WTC11 (cell line): ENCODE results near the gene SCN4B. TPM values are rescaled to one million over a fixed set of nuclear protein-coding genes. Genes with fewer than 3 reads are reported as not detected.

Source experiments
- ATAC-seq: fragments of 200-7000 bp; cut with Tn5 transposase; 2 replicates; pipeline ENCODE4 v1.10.0; 2021; ENCODE audit warnings: mild to moderate bottlenecking, moderate library complexity
- CTCF ChIA-PET: fragments of 300-600 bp; sonication (Branson Sonifier 250); formaldehyde crosslinking; loops from one replicate; lab custom pipeline; 2021; ENCODE audit warnings: antibody characterized with exemption; lab: Charles Lee
- POLR2A ChIA-PET: fragments of 350-600 bp; sonication (Branson Sonifier 250); formaldehyde crosslinking; loops from one replicate; lab custom pipeline; 2021; ENCODE audit warnings: antibody characterized with exemption; lab: Charles Lee
- DNase-seq: peaks from one replicate; pipeline ENCODE4 v3.0.0; 2021; ENCODE audit warnings: low spot score
- H3K27ac Mint-ChIP-seq: 2 replicates; pipeline ENCODE4 v1.8.0; 2021; ENCODE audit warnings: mixed read lengths
- H3K27me3 Mint-ChIP-seq: 2 replicates; pipeline ENCODE4 v1.8.0; 2021; ENCODE audit warnings: low read depth, mild to moderate bottlenecking, moderate library complexity, mixed read lengths
- H3K36me3 Mint-ChIP-seq: 2 replicates; pipeline ENCODE4 v1.8.0; 2021; ENCODE audit warnings: mixed read lengths
- H3K4me1 Mint-ChIP-seq: 2 replicates; pipeline ENCODE4 v1.8.0; 2022; ENCODE audit warnings: mixed read lengths
- H3K4me3 Mint-ChIP-seq: 2 replicates; pipeline ENCODE4 v1.8.0; 2021; ENCODE audit warnings: mild to moderate bottlenecking, moderate library complexity, mixed read lengths
- H3K9me3 Mint-ChIP-seq: 2 replicates; pipeline ENCODE4 v1.8.0; 2021; ENCODE audit warnings: mixed read lengths
- ATF1 ChIP-seq: sonication (generic); formaldehyde crosslinking; IDR thresholded peaks from 2 replicates; pipeline ENCODE4 v1.8.1; 2023; ENCODE audit warnings: mild to moderate bottlenecking, moderate library complexity, missing genetic modification reagents
- CREB1 ChIP-seq: sonication (generic); formaldehyde crosslinking; IDR thresholded peaks from 2 replicates; pipeline ENCODE4 v1.8.0; 2023; ENCODE audit warnings: mild to moderate bottlenecking, missing genetic modification reagents
- FOXP4 ChIP-seq: sonication (generic); formaldehyde crosslinking; IDR thresholded peaks from 2 replicates; pipeline ENCODE4 v1.8.0; 2022; ENCODE audit warnings: mild to moderate bottlenecking, missing genetic modification reagents
- GABPB1 ChIP-seq: sonication (generic); formaldehyde crosslinking; IDR thresholded peaks from 2 replicates; pipeline ENCODE4 v1.8.1; 2023; ENCODE audit warnings: mild to moderate bottlenecking, missing genetic modification reagents
- MXD4 ChIP-seq: fragments of 250-450 bp; sonication (Bioruptor Pico); IDR thresholded peaks from 2 replicates; pipeline ENCODE4 v1.8.0; 2021; ENCODE audit warnings: mild to moderate bottlenecking, moderate library complexity, borderline replicate concordance
- PREB ChIP-seq: sonication (generic); formaldehyde crosslinking; IDR thresholded peaks from 2 replicates; pipeline ENCODE4 v1.8.1; 2022; ENCODE audit warnings: mild to moderate bottlenecking, missing genetic modification reagents, moderate library complexity, borderline replicate concordance
- RELA ChIP-seq: sonication (generic); formaldehyde crosslinking; IDR thresholded peaks from 2 replicates; pipeline ENCODE4 v1.8.1; 2022; ENCODE audit warnings: missing genetic modification reagents, mild to moderate bottlenecking, borderline replicate concordance
- SMAD3 ChIP-seq: sonication (generic); formaldehyde crosslinking; IDR thresholded peaks from 2 replicates; pipeline ENCODE4 v1.8.0; 2022; ENCODE audit warnings: missing genetic modification reagents, mild to moderate bottlenecking, borderline replicate concordance
- SOX15 ChIP-seq: fragments of 250-450 bp; sonication (Bioruptor Pico); IDR thresholded peaks from 2 replicates; pipeline ENCODE4 v1.9.0; 2021; ENCODE audit warnings: mild to moderate bottlenecking
- ZBTB21 ChIP-seq: sonication (generic); formaldehyde crosslinking; IDR thresholded peaks from 2 replicates; pipeline ENCODE4 v1.8.1; 2023; ENCODE audit warnings: mild to moderate bottlenecking, missing genetic modification reagents, borderline replicate concordance
- ZMAT4 ChIP-seq: fragments of 250-450 bp; sonication (Bioruptor Pico); IDR thresholded peaks from 2 replicates; pipeline ENCODE4 v1.9.0; 2021; ENCODE audit warnings: mild to moderate bottlenecking
- ZNF232 ChIP-seq: sonication (generic); formaldehyde crosslinking; IDR thresholded peaks from 2 replicates; pipeline ENCODE4 v1.8.0; 2022; ENCODE audit warnings: mild to moderate bottlenecking, missing genetic modification reagents
- ZNF263 ChIP-seq: sonication (generic); formaldehyde crosslinking; IDR thresholded peaks from 2 replicates; pipeline ENCODE4 v1.8.1; 2022; ENCODE audit warnings: low read depth, mild to moderate bottlenecking, moderate library complexity, missing genetic modification reagents
- ZNF317 ChIP-seq: sonication (generic); formaldehyde crosslinking; IDR thresholded peaks from 2 replicates; pipeline ENCODE4 v1.8.1; 2023; ENCODE audit warnings: low read depth, mild to moderate bottlenecking, moderate library complexity, missing genetic modification reagents, borderline replicate concordance
- ZNF416 ChIP-seq: fragments of 250-450 bp; sonication (Bioruptor Pico); IDR thresholded peaks from 2 replicates; pipeline ENCODE4 v1.9.0; 2021; ENCODE audit warnings: mild to moderate bottlenecking, inconsistent platforms
- ZNF671 ChIP-seq: fragments of 250-450 bp; sonication (Bioruptor Pico); IDR thresholded peaks from 2 replicates; pipeline ENCODE4 v1.8.0; 2021; ENCODE audit warnings: mild to moderate bottlenecking
- total RNA-seq: library from RNA; stranded (reverse); gene quantifications from 3 replicates; pipeline ENCODE4 v1.2.3, GENCODE V29; 2021
- TF ChIP-seq, protein P1 (sequence below): sonication (generic); formaldehyde crosslinking; IDR thresholded peaks from 2 replicates; pipeline ENCODE4 v1.8.0; 2023; ENCODE audit warnings: missing genetic modification reagents, mild to moderate bottlenecking, borderline replicate concordance
- TF ChIP-seq, protein P2 (sequence below): sonication (generic); formaldehyde crosslinking; IDR thresholded peaks from 2 replicates; pipeline ENCODE4 v1.8.1; 2022; ENCODE audit warnings: mild to moderate bottlenecking, moderate library complexity, missing genetic modification reagents
- TF ChIP-seq, protein P3 (sequence below): sonication (generic); formaldehyde crosslinking; IDR thresholded peaks from 2 replicates; pipeline ENCODE4 v1.8.1; 2022; ENCODE audit warnings: low read depth, missing genetic modification reagents, borderline replicate concordance

Gene SCN4B
- total RNA-seq, 1 experiment from 2014 or later = 4.4 TPM

GRCh38 chr11:118104491-118104890, 48.1 kb downstream of the SCN4B start (continued):
- TF ChIP-seq SOX15 (CRISPR knock-in tag) (no peak), RELA (CRISPR knock-in tag) (no peak), FOXP4 (no peak), GABPB1 (CRISPR knock-in tag) (no peak)
- TF ChIP-seq, protein P1, sequence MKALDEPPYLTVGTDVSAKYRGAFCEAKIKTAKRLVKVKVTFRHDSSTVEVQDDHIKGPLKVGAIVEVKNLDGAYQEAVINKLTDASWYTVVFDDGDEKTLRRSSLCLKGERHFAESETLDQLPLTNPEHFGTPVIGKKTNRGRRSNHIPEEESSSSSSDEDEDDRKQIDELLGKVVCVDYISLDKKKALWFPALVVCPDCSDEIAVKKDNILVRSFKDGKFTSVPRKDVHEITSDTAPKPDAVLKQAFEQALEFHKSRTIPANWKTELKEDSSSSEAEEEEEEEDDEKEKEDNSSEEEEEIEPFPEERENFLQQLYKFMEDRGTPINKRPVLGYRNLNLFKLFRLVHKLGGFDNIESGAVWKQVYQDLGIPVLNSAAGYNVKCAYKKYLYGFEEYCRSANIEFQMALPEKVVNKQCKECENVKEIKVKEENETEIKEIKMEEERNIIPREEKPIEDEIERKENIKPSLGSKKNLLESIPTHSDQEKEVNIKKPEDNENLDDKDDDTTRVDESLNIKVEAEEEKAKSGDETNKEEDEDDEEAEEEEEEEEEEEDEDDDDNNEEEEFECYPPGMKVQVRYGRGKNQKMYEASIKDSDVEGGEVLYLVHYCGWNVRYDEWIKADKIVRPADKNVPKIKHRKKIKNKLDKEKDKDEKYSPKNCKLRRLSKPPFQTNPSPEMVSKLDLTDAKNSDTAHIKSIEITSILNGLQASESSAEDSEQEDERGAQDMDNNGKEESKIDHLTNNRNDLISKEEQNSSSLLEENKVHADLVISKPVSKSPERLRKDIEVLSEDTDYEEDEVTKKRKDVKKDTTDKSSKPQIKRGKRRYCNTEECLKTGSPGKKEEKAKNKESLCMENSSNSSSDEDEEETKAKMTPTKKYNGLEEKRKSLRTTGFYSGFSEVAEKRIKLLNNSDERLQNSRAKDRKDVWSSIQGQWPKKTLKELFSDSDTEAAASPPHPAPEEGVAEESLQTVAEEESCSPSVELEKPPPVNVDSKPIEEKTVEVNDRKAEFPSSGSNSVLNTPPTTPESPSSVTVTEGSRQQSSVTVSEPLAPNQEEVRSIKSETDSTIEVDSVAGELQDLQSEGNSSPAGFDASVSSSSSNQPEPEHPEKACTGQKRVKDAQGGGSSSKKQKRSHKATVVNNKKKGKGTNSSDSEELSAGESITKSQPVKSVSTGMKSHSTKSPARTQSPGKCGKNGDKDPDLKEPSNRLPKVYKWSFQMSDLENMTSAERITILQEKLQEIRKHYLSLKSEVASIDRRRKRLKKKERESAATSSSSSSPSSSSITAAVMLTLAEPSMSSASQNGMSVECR (CRISPR knock-in tag) = no peak
- TF ChIP-seq, all 79 proteins: peak for 0

DNA sequence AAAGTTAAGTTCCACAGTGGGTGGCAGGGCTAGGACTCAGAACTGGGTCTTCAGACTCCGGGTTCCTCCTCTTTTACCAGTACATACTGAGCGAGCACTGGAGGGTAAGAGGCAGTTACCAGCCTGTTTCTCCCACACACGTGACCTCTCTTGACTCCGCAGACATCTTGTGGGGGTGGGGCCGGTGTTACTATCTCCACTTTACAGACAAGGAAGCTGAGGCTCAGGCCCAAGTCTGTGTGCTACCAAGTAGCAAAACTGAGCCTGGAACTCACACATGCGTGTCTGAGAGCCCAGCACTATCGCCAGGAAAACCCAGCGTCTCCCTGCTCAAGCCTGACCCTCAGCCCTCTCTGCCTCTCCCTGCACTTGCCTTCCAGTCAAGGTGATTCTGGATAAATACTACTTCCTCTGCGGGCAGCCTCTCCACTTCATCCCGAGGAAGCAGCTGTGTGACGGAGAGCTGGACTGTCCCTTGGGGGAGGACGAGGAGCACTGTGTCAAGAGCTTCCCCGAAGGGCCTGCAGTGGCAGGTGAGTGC, 49.8 kb downstream of the SCN4B start:
- no peak for TF ChIP-seq ZNF232 (CRISPR knock-in tag)
- no peak for TF ChIP-seq ZMAT4 (CRISPR knock-in tag)
- no peak for TF ChIP-seq MXD4 (CRISPR knock-in tag)
- no peak for TF ChIP-seq ZNF671 (CRISPR knock-in tag)
- TF ChIP-seq ZNF263 (CRISPR knock-in tag) = no peak
- TF ChIP-seq, protein P2, sequence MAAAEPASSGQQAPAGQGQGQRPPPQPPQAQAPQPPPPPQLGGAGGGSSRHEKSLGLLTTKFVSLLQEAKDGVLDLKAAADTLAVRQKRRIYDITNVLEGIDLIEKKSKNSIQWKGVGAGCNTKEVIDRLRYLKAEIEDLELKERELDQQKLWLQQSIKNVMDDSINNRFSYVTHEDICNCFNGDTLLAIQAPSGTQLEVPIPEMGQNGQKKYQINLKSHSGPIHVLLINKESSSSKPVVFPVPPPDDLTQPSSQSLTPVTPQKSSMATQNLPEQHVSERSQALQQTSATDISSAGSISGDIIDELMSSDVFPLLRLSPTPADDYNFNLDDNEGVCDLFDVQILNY (CRISPR knock-in tag) = no peak
- TF ChIP-seq, protein P3, sequence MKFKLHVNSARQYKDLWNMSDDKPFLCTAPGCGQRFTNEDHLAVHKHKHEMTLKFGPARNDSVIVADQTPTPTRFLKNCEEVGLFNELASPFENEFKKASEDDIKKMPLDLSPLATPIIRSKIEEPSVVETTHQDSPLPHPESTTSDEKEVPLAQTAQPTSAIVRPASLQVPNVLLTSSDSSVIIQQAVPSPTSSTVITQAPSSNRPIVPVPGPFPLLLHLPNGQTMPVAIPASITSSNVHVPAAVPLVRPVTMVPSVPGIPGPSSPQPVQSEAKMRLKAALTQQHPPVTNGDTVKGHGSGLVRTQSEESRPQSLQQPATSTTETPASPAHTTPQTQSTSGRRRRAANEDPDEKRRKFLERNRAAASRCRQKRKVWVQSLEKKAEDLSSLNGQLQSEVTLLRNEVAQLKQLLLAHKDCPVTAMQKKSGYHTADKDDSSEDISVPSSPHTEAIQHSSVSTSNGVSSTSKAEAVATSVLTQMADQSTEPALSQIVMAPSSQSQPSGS (CRISPR knock-in tag) = no peak
- no peak for TF ChIP-seq SMAD3 (CRISPR knock-in tag)
- no peak for TF ChIP-seq ZNF416 (CRISPR knock-in tag)
- TF ChIP-seq PREB (CRISPR knock-in tag) = no peak
- no peak for TF ChIP-seq CREB1
- TF ChIP-seq ATF1 (CRISPR knock-in tag) = no peak
- TF ChIP-seq ZNF317 (CRISPR knock-in tag) = no peak
- TF ChIP-seq ZBTB21 (CRISPR knock-in tag) = no peak
- no peak for TF ChIP-seq GABPB1 (CRISPR knock-in tag)
- TF ChIP-seq, all 79 proteins: peak for 0
- H3K27ac Mint-ChIP-seq = no peak overlapping the region; the same call in 1 of the 2 replicates
- CTCF ChIA-PET = no interaction called here
- H3K27me3 Mint-ChIP-seq = peaks cover 2% of the 10 kb centered on the region; the same call in 1 of the 2 replicates
- ATAC-seq (no peak), DNase-seq (no peak)
- no peaks in the 10 kb centered on the region for H3K36me3 Mint-ChIP-seq
- POLR2A ChIA-PET = no interaction called here
- H3K4me1 Mint-ChIP-seq = peaks cover 31% of the 10 kb centered on the region
- H3K9me3 Mint-ChIP-seq = no peaks in the 10 kb centered on the region
- H3K4me3 Mint-ChIP-seq = no peak overlapping the region
